B cell (primary cell): ENCODE results near the gene GSG1. TPM values are rescaled to one million over a fixed set of nuclear protein-coding genes. Genes with fewer than 3 reads are reported as not detected.

Experiments used
- ATAC-seq: fragments of 200-7000 bp; cut with Tn5 transposase; one replicate; pipeline ENCODE4 v1.10.0; 2021; ENCODE audit warnings: low read depth, mild to moderate bottlenecking, moderate number of reproducible peaks, moderate library complexity
- CTCF ChIA-PET: fragments of 350-600 bp; sonication (Branson Sonifier 250); formaldehyde crosslinking; loops from one replicate; lab custom pipeline; 2021; ENCODE audit warnings: antibody characterized with exemption, inconsistent platforms; lab: Charles Lee
- POLR2A ChIA-PET: fragments of 350-600 bp; sonication (Branson Sonifier 250); formaldehyde crosslinking; loops from one replicate; lab custom pipeline; 2021; ENCODE audit warnings: antibody characterized with exemption; lab: Charles Lee
- DNase-seq: peaks from one replicate; pipeline ENCODE4 v3.0.0; 2013
- H2AFZ ChIP-seq: 2 replicates; pipeline ENCODE4 v1.6.1; 2012; ENCODE audit warnings: mild to moderate bottlenecking, low read depth, low read length; ENCODE audit not compliant: insufficient read depth, poor library complexity, severe bottlenecking
- H3K27ac ChIP-seq, 2 donors: 1 replicate in 1 of 2; 2 replicates in 1 of 2; pipeline ENCODE4 v1.5.1; 2012 to 2013; ENCODE audit warnings: low read length in 2 of 2, mild to moderate bottlenecking in 2 of 2, moderate library complexity in 1 of 2
- H3K27me3 ChIP-seq, 4 experiments: fragments of 200-600 bp in 1 of 4; sonication (generic) in 1 of 4; replicated peaks in 1 of 4; 1 replicate in 2 of 4; 2 replicates in 2 of 4; pipeline versions ENCODE4 v1.6.1 to v1.7.0; 2013 to 2016; ENCODE audit warnings: low read length in 3 of 4, mild to moderate bottlenecking in 2 of 4, mixed read lengths in 1 of 4, moderate library complexity in 1 of 4; ENCODE audit not compliant: insufficient read depth in 4 of 4, control insufficient read depth in 3 of 4; ENCODE audit errors: control extremely low read depth in 1 of 4
- H3K36me3 ChIP-seq, 2 experiments: replicated peaks in 1 of 2; 1 replicate in 1 of 2; 2 replicates in 1 of 2; pipeline versions ENCODE4 v1.6.1 to v1.7.1; 2013; ENCODE audit warnings: low read length in 1 of 2; ENCODE audit not compliant: insufficient read depth in 2 of 2, control insufficient read depth in 1 of 2; ENCODE audit errors: control extremely low read depth in 1 of 2, extremely low read depth in 1 of 2
- H3K4me1 ChIP-seq, 2 donors: fragments of 200-600 bp in 1 of 2; sonication (generic) in 1 of 2; 1 replicate in 1 of 2; 2 replicates in 1 of 2; pipeline versions ENCODE4 v1.5.1 to v1.6.1; 2013 to 2017; ENCODE audit warnings: low read length in 2 of 2; ENCODE audit not compliant: control insufficient read depth in 2 of 2, insufficient read depth in 2 of 2
- H3K4me2 ChIP-seq: replicated peaks from 2 replicates; pipeline ENCODE3; 2012; ENCODE audit warnings: mild to moderate bottlenecking, low read depth, low read length; ENCODE audit not compliant: poor library complexity, severe bottlenecking
- H3K4me3 ChIP-seq, 5 experiments: fragments of 200-600 bp in 1 of 5; sonication (generic) in 1 of 5; 1 replicate in 3 of 5; 2 replicates in 2 of 5; pipeline versions ENCODE4 v1.5.1 to v1.7.0; 2011 to 2016; ENCODE audit warnings: low read length in 4 of 5, mild to moderate bottlenecking in 4 of 5, low read depth in 2 of 5, control low read depth in 1 of 5, moderate library complexity in 1 of 5; ENCODE audit not compliant: insufficient read depth in 1 of 5; ENCODE audit errors: control extremely low read depth in 1 of 5, extremely low read depth in 1 of 5
- H3K79me2 ChIP-seq: fragments of 200-600 bp; sonication (generic); one replicate; pipeline ENCODE4 v1.6.0; 2016; ENCODE audit warnings: low read length; ENCODE audit not compliant: control insufficient read depth, insufficient read depth
- H3K9ac ChIP-seq: fragments of 200-600 bp; sonication (generic); 2 replicates; pipeline ENCODE4 v1.6.1; 2017; ENCODE audit warnings: mild to moderate bottlenecking, low read length, moderate library complexity
- H3K9me3 ChIP-seq, 3 donors: one replicate each; pipeline versions ENCODE4 v1.6.1 to v1.7.1; 2013; ENCODE audit warnings: low read length in 2 of 3; ENCODE audit not compliant: control insufficient read depth in 2 of 3, insufficient read depth in 1 of 3; ENCODE audit errors: control extremely low read depth in 1 of 3
- H4K20me1 ChIP-seq: 2 replicates; pipeline ENCODE4 v1.6.0; 2012; ENCODE audit warnings: mild to moderate bottlenecking, low read length; ENCODE audit not compliant: insufficient read depth, control insufficient read depth, poor library complexity, severe bottlenecking
- H3K27ac Mint-ChIP-seq: one replicate; pipeline ENCODE4 v1.8.0; 2021; ENCODE audit warnings: mixed read lengths
- H3K27me3 Mint-ChIP-seq: one replicate; pipeline ENCODE4 v1.8.0; 2021; ENCODE audit warnings: mixed read lengths
- H3K4me1 Mint-ChIP-seq: one replicate; pipeline ENCODE4 v1.8.0; 2021; ENCODE audit warnings: mixed read lengths
- H3K4me3 Mint-ChIP-seq: one replicate; pipeline ENCODE4 v1.8.0; 2021; ENCODE audit warnings: mixed read lengths
- H3K9me3 Mint-ChIP-seq: one replicate; pipeline ENCODE4 v1.8.0; 2022; ENCODE audit warnings: mixed read lengths; ENCODE audit not compliant: insufficient read depth
- CTCF ChIP-seq: fragments of 200-600 bp; IDR thresholded peaks from one replicate; pipeline ENCODE4 v1.8.0; 2022; ENCODE audit warnings: antibody characterized with exemption, mild to moderate bottlenecking
- EZH2 ChIP-seq: IDR thresholded peaks from 2 replicates; pipeline ENCODE4 v1.6.1; 2012; ENCODE audit warnings: borderline replicate concordance, low read depth, mild to moderate bottlenecking, moderate library complexity, low read length; ENCODE audit not compliant: insufficient read depth, poor library complexity, severe bottlenecking
- WGBS: methylation state at CpG from one replicate; pipeline ENCODE4 v1.1.5; 2013; ENCODE audit warnings: missing lambda C conversion rate; ENCODE audit not compliant: insufficient coverage; 5-methylcytosine and 5-hydroxymethylcytosine counted together
- intact Hi-C: fragments of 100-400 bp; cut with micrococcal nuclease; formaldehyde crosslinking; loops from one replicate; pipeline ENCODE4 v1.10.0; 2022
- polyA plus RNA-seq: library from polyadenylated mRNA; depleted of rRNA; stranded (reverse); fragments of >200 nt; gene quantifications from 2 replicates; pipeline ENCODE4 v1.2.3, GENCODE V29; 2012
- total RNA-seq, 2 donors: library from RNA; stranded (reverse); fragments of 120-200 nt in 1 of 2; gene quantifications; 1 replicate in 1 of 2; 2 replicates in 1 of 2; pipeline versions ENCODE4 v1.2.3 to v1.2.4, GENCODE V29; 2013 to 2022

The GSG1 gene
- total and polyA plus RNA-seq, 2 donors (not counting 1 experiment from before 2014, with no cell fraction given): not detected

- no peaks in the 10 kb centered on the region for H3K27me3 ChIP-seq
- H3K79me2 ChIP-seq: no peaks in the 10 kb centered on the region
- WGBS: 97% methylated on average over 6 of the region's 15 CpGs
- H3K9me3 ChIP-seq: no peaks in the 10 kb centered on the region
- no peak overlapping the region for H3K9ac ChIP-seq
- Mint-ChIP-seq H3K4me1 (no peaks in the 10 kb centered on the region), H3K27ac (no peak overlapping the region), H3K27me3 (peaks cover 39% of the 10 kb centered on the region), H3K9me3 (no peaks in the 10 kb centered on the region), H3K4me3 (no peak overlapping the region)
- H3K36me3 ChIP-seq: no peaks in the 10 kb centered on the region
- intact Hi-C loops: no loop called here
- ChIA-PET POLR2A (no interaction called here), CTCF (interaction anchor here (0.5 to 1.5 kb wide), 3 partner anchors 17 to 97 kb away, joined by 3 to 5 read pairs (median 3); no protein-coding TSS in a partner anchor)
- H3K4me1 ChIP-seq: no peaks in the 10 kb centered on the region
- DNase-seq (no peak), ATAC-seq (no peak)
- H3K27ac ChIP-seq: no peak overlapping the region
- H3K4me3 ChIP-seq: no peak overlapping the region
- no peak overlapping the region for H3K4me2 ChIP-seq
- no peak overlapping the region for H2AFZ ChIP-seq
- TF ChIP-seq CTCF: no peak
- H4K20me1 ChIP-seq: no peaks in the 10 kb centered on the region
Observed at GRCh38 chr12:13114251-13115052, 11.0 kb upstream of the GSG1 start.

- Histone ChIP-seq H4K20me1 (no peaks in the 10 kb centered on the region), H3K4me2 (no peak overlapping the region), H3K27me3 (no peaks in the 10 kb centered on the region), H3K9me3 (no peaks in the 10 kb centered on the region), H2AFZ (no peak overlapping the region), H3K9ac (no peak overlapping the region), H3K36me3 (no peaks in the 10 kb centered on the region), H3K27ac (no peak overlapping the region), H3K4me1 (no peaks in the 10 kb centered on the region), H3K79me2 (no peaks in the 10 kb centered on the region), H3K4me3 (no peak overlapping the region)
- no peaks in the 10 kb centered on the region for H3K9me3 Mint-ChIP-seq
- CTCF ChIA-PET: no interaction called here
- no peaks in the 10 kb centered on the region for H3K4me1 Mint-ChIP-seq
- H3K27me3 Mint-ChIP-seq: peaks cover 39% of the 10 kb centered on the region
- H3K27ac Mint-ChIP-seq: no peak overlapping the region
- POLR2A ChIA-PET: no interaction called here
- intact Hi-C loops: no loop called here
- no peak overlapping the region for H3K4me3 Mint-ChIP-seq
- ATAC-seq: no peak
- TF ChIP-seq EZH2 (no peak), CTCF (no peak)
- WGBS: 96% methylated on average over 5 of the region's 6 CpGs
- no peak for DNase-seq
Observed at GRCh38 chr12:13112968-13113367, 9.5 kb upstream of the GSG1 start.
